Astrocyte (in vitro differentiated cells and primary cell): ENCODE results near the gene PTTG1.

ENCODE experiments used
- EZH2 ChIP-seq: IDR thresholded peaks from 2 replicates; pipeline ENCODE4 v1.6.1; 2012; ENCODE audit warnings: mild to moderate bottlenecking, low read length, inconsistent platforms; ENCODE audit not compliant: insufficient read depth
- TF ChIP-seq, protein P1 (sequence below): IDR thresholded peaks from 2 replicates; pipeline ENCODE4 v1.5.1; 2011; ENCODE audit warnings: low read depth, mild to moderate bottlenecking, inconsistent platforms, low read length, moderate library complexity; ENCODE audit not compliant: insufficient read depth

DNA sequence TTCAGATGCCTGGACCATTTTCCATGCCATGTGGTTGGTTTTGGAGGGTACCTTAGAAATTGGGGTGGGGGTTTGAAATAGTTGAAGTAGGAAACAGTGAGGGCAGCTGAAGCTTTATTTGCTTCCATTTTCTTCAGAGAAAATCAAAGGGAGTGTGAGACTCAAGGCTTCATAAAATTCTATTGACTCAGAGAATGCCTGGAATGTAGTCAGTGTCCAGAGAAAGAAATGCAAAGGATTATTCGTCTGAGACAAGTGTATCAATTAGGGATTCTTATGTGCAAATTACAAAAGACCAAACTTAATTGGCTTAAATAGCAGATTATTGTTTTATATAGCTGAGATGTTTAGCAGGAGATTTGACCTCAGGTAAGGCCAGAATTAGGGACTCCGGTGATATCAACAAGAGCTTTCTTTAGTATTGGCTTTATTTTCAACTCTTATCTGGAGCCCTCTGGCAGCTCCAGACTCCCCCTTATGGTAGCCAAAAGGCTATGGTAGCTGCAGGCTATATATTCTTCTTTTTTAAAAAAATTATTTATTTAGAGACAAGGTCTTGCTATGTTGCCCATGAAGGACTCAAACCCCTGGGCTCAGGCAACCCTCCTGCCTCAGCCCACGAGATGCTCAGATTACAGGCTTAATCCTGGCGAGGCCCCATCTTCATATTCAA lies 38.9 kb downstream of the PTTG1 start:
- TF ChIP-seq, protein P1, sequence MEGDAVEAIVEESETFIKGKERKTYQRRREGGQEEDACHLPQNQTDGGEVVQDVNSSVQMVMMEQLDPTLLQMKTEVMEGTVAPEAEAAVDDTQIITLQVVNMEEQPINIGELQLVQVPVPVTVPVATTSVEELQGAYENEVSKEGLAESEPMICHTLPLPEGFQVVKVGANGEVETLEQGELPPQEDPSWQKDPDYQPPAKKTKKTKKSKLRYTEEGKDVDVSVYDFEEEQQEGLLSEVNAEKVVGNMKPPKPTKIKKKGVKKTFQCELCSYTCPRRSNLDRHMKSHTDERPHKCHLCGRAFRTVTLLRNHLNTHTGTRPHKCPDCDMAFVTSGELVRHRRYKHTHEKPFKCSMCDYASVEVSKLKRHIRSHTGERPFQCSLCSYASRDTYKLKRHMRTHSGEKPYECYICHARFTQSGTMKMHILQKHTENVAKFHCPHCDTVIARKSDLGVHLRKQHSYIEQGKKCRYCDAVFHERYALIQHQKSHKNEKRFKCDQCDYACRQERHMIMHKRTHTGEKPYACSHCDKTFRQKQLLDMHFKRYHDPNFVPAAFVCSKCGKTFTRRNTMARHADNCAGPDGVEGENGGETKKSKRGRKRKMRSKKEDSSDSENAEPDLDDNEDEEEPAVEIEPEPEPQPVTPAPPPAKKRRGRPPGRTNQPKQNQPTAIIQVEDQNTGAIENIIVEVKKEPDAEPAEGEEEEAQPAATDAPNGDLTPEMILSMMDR = peak; percentile 22
- TF ChIP-seq EZH2 = no peak
